Measurements from ENCODE around the gene EDEM3. TPM values are rescaled to one million over a fixed set of nuclear protein-coding genes. Genes with fewer than 3 reads are reported as not detected.

Gene EDEM3
- total and polyA plus RNA-seq, 2 donors (not counting 1 experiment from before 2014, with no cell fraction given) = 4.3 to 20.9 TPM

DNA sequence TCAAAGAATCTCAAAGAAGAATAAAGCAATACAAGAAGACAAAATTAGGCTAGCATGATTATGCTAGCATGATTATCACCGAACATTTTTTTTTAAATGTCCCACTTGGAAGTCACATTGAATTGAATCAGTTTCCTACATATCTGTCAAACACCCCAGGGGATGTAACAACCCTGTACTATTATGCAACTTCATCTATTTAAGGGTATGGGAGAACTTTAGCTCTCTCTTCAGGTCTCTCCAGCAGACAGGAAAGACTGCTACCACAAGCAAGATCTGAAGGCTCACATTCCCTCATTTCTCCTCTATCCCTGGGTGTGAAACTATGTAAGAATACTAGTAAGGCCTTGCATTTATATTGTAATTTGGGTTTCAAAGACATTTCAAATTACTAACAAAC lies 52.8 kb downstream of the EDEM3 start:
- H3K4me1 Mint-ChIP-seq = no peaks in the 10 kb centered on the region

DNA sequence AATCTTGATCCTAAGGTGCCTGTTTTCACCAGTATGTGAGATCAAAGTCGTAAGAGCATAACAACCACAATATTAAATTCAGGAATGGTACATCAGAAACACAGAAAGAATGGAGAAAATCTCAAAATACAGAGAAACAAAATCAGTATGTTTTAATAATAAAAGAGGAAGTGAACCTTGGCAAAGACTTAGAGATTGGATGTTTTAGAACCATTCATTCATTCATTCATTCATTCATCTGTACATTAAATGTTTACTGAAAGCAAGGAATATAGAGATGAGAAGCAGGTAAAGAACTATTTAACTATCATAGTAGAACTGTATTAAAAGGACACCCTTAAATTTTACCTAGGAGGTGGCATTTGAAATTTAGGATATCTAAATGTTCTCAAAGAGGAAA lies 55.7 kb downstream of the EDEM3 start:
- intact Hi-C loops (cut with micrococcal nuclease) = no loop called here
- no peak overlapping the region for H3K9ac ChIP-seq (ENCODE audit: low read length)
- no peak overlapping the region for H3K4me3 Mint-ChIP-seq
- no peak overlapping the region for H3K27ac ChIP-seq (ENCODE audit: low read length in 2 of 2)
- no peaks in the 10 kb centered on the region for H3K4me1 ChIP-seq (ENCODE audit: control insufficient read depth in 2 of 2, insufficient read depth in 2 of 2, low read length in 2 of 2)
- no peaks in the 10 kb centered on the region for H4K20me1 ChIP-seq (ENCODE audit: control insufficient read depth, insufficient read depth, low read length, poor library complexity, severe bottlenecking)
- ATAC-seq (ENCODE audit: low read depth) (no peak), DNase-seq (no peak)
- H2AFZ ChIP-seq (ENCODE audit: insufficient read depth, low read depth, low read length, poor library complexity, severe bottlenecking) = no peak overlapping the region
- no peaks in the 10 kb centered on the region for H3K9me3 ChIP-seq (ENCODE audit: control extremely low read depth in 1 of 3, control insufficient read depth in 2 of 3, insufficient read depth in 1 of 3, low read length in 2 of 3)
- no peaks in the 10 kb centered on the region for H3K27me3 ChIP-seq (replicated peaks in 1 of 4; ENCODE audit: control extremely low read depth in 1 of 4, control insufficient read depth in 3 of 4, insufficient read depth in 4 of 4, low read length in 3 of 4)
- no peaks in the 10 kb centered on the region for H3K27me3 Mint-ChIP-seq
- no peaks in the 10 kb centered on the region for H3K9me3 Mint-ChIP-seq (ENCODE audit: insufficient read depth)
- no peaks in the 10 kb centered on the region for H3K4me1 Mint-ChIP-seq
- TF ChIP-seq EZH2 (IDR thresholded peaks at IDR 0.05; ENCODE audit: borderline replicate concordance, insufficient read depth, low read depth, low read length, poor library complexity, severe bottlenecking) = no peak
- TF ChIP-seq, protein P1, sequence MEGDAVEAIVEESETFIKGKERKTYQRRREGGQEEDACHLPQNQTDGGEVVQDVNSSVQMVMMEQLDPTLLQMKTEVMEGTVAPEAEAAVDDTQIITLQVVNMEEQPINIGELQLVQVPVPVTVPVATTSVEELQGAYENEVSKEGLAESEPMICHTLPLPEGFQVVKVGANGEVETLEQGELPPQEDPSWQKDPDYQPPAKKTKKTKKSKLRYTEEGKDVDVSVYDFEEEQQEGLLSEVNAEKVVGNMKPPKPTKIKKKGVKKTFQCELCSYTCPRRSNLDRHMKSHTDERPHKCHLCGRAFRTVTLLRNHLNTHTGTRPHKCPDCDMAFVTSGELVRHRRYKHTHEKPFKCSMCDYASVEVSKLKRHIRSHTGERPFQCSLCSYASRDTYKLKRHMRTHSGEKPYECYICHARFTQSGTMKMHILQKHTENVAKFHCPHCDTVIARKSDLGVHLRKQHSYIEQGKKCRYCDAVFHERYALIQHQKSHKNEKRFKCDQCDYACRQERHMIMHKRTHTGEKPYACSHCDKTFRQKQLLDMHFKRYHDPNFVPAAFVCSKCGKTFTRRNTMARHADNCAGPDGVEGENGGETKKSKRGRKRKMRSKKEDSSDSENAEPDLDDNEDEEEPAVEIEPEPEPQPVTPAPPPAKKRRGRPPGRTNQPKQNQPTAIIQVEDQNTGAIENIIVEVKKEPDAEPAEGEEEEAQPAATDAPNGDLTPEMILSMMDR (IDR thresholded peaks at IDR 0.05) = no peak
- CTCF ChIA-PET = no interaction called here
- H3K27ac Mint-ChIP-seq = no peak overlapping the region
- no CpG with 5 or more reads among the region's 1 CpG for WGBS (ENCODE audit: insufficient coverage)
- no peak overlapping the region for H3K4me3 ChIP-seq (ENCODE audit: control extremely low read depth in 1 of 5, extremely low read depth in 1 of 5, insufficient read depth in 1 of 5, low read depth in 2 of 5, low read length in 4 of 5)
- POLR2A ChIA-PET = no interaction called here
- H3K79me2 ChIP-seq (ENCODE audit: control insufficient read depth, insufficient read depth, low read length) = no peaks in the 10 kb centered on the region
- no peak overlapping the region for H3K4me2 ChIP-seq (replicated peaks; ENCODE audit: low read depth, low read length, poor library complexity, severe bottlenecking)
- H3K36me3 ChIP-seq (replicated peaks in 1 of 2; ENCODE audit: control extremely low read depth in 1 of 2, control insufficient read depth in 1 of 2, extremely low read depth in 1 of 2, insufficient read depth in 2 of 2, low read length in 1 of 2) = peaks cover 11 to 58% of the 10 kb centered on the region in 2 experiments

More for the DNA sequence above, 52.8 kb downstream of the EDEM3 start:
- no peaks in the 10 kb centered on the region for H3K79me2 ChIP-seq (ENCODE audit: control insufficient read depth, insufficient read depth, low read length)
- no peak overlapping the region for H3K27ac ChIP-seq (ENCODE audit: low read length in 2 of 2)
- no peaks in the 10 kb centered on the region for H3K4me1 ChIP-seq (ENCODE audit: control insufficient read depth in 2 of 2, insufficient read depth in 2 of 2, low read length in 2 of 2)
- H3K27me3 Mint-ChIP-seq = no peaks in the 10 kb centered on the region
- H3K4me3 ChIP-seq (ENCODE audit: control extremely low read depth in 1 of 5, extremely low read depth in 1 of 5, insufficient read depth in 1 of 5, low read depth in 2 of 5, low read length in 4 of 5) = no peak overlapping the region
- H3K27ac Mint-ChIP-seq = no peak overlapping the region
- DNase-seq (no peak), ATAC-seq (ENCODE audit: low read depth) (no peak)
- no peak overlapping the region for H3K4me2 ChIP-seq (replicated peaks; ENCODE audit: low read depth, low read length, poor library complexity, severe bottlenecking)
- ChIA-PET POLR2A (no interaction called here), CTCF (interaction anchor here (0.6 kb wide), 1 partner anchor 11 kb away, joined by 3 read pairs; no protein-coding TSS in a partner anchor)
- H3K27me3 ChIP-seq (replicated peaks in 1 of 4; ENCODE audit: control extremely low read depth in 1 of 4, control insufficient read depth in 3 of 4, insufficient read depth in 4 of 4, low read length in 3 of 4) = no peaks in the 10 kb centered on the region
- H3K4me3 Mint-ChIP-seq = no peak overlapping the region
- WGBS (ENCODE audit: insufficient coverage) = no CpG with 5 or more reads among the region's 1 CpG
- no peaks in the 10 kb centered on the region for H4K20me1 ChIP-seq (ENCODE audit: control insufficient read depth, insufficient read depth, low read length, poor library complexity, severe bottlenecking)
- intact Hi-C loops (cut with micrococcal nuclease) = no loop called here
- H3K9me3 Mint-ChIP-seq (ENCODE audit: insufficient read depth) = no peaks in the 10 kb centered on the region
- no peak overlapping the region for H3K9ac ChIP-seq (ENCODE audit: low read length)
- peaks cover 11 to 58% of the 10 kb centered on the region in 2 experiments for H3K36me3 ChIP-seq (replicated peaks in 1 of 2; ENCODE audit: control extremely low read depth in 1 of 2, control insufficient read depth in 1 of 2, extremely low read depth in 1 of 2, insufficient read depth in 2 of 2, low read length in 1 of 2)
- TF ChIP-seq, protein P1 (IDR thresholded peaks at IDR 0.05) = no peak
- no peak for TF ChIP-seq EZH2 (IDR thresholded peaks at IDR 0.05; ENCODE audit: borderline replicate concordance, insufficient read depth, low read depth, low read length, poor library complexity, severe bottlenecking)
- no peak overlapping the region for H2AFZ ChIP-seq (ENCODE audit: insufficient read depth, low read depth, low read length, poor library complexity, severe bottlenecking)
- H3K9me3 ChIP-seq (ENCODE audit: control extremely low read depth in 1 of 3, control insufficient read depth in 2 of 3, insufficient read depth in 1 of 3, low read length in 2 of 3) = no peaks in the 10 kb centered on the region
